G401.6 (cell line): ENCODE measurements around the gene ZSWIM4.
"Not testable (repeated sequence)": the region's sequence is repeated elsewhere in the genome, so short reads cannot be mapped to it uniquely, and the experiment has no call there.

ENCODE experiments used
- FAIRE-seq: peaks from 2 replicates; lab custom pipeline; 2012; peaks lifted over from hg19 to GRCh38; lab: Jason Lieb, UNC

ZSWIM4 gene

GRCh38 chr19:13778398-13778797, 16.8 kb upstream of the ZSWIM4 start:
- no peak for FAIRE-seq

- FAIRE-seq: no peak
Measured at GRCh38 chr19:13778847-13779246, 16.4 kb upstream of the ZSWIM4 start.

- not testable (repeated sequence) for FAIRE-seq
Measured at GRCh38 chr19:13779794-13780193, 15.4 kb upstream of the ZSWIM4 start.

- FAIRE-seq: peak; percentile 8
Measured at GRCh38 chr19:13781547-13781946, 13.7 kb upstream of the ZSWIM4 start.

GRCh38 chr19:13782537-13782936, 12.7 kb upstream of the ZSWIM4 start:
- FAIRE-seq: no peak

- no peak for FAIRE-seq
Measured at GRCh38 chr19:13783565-13784500, 11.4 kb upstream of the ZSWIM4 start.

GRCh38 chr19:13784731-13785452, 10.4 kb upstream of the ZSWIM4 start:
- no peak for FAIRE-seq

- no peak for FAIRE-seq
Measured at GRCh38 chr19:13788991-13789390, 6.3 kb upstream of the ZSWIM4 start.

- no peak for FAIRE-seq
Measured at GRCh38 chr19:13790354-13790753, 4.9 kb upstream of the ZSWIM4 start.

- FAIRE-seq: not testable (repeated sequence)
Measured at GRCh38 chr19:13793317-13793716, 1.9 kb upstream of the ZSWIM4 start.

- no peak for FAIRE-seq
Measured at GRCh38 chr19:13794398-13794756, 866 bp upstream of the ZSWIM4 start.

- FAIRE-seq: no peak
Measured at GRCh38 chr19:13795595-13796300, 505 bp downstream of the ZSWIM4 start.

- no peak for FAIRE-seq
Measured at GRCh38 chr19:13796301-13797057, 1.2 kb downstream of the ZSWIM4 start.

GRCh38 chr19:13797058-13797440, 1.8 kb downstream of the ZSWIM4 start:
- FAIRE-seq: no peak

- FAIRE-seq: no peak
Measured at GRCh38 chr19:13797870-13798269, 2.6 kb downstream of the ZSWIM4 start.

GRCh38 chr19:13799669-13800068, 4.4 kb downstream of the ZSWIM4 start:
- no peak for FAIRE-seq

GRCh38 chr19:13803038-13803437, 7.8 kb downstream of the ZSWIM4 start:
- no peak for FAIRE-seq

- FAIRE-seq: no peak
Measured at GRCh38 chr19:13804830-13805683, 9.8 kb downstream of the ZSWIM4 start.

GRCh38 chr19:13806728-13807127, 11.5 kb downstream of the ZSWIM4 start:
- FAIRE-seq: no peak

GRCh38 chr19:13807421-13808021, 12.3 kb downstream of the ZSWIM4 start:
- FAIRE-seq: no peak

GRCh38 chr19:13808856-13809255, 13.6 kb downstream of the ZSWIM4 start:
- FAIRE-seq: no peak
